ENCODE results near the gene PNPLA7.
A peak's percentile ranks its signal among the peaks of the same experiment; 100 is the strongest.

The PNPLA7 gene

GRCh38 chr9:137494550-137495351 lies 55.5 kb downstream of the PNPLA7 start:
- WGBS (ENCODE audit: insufficient coverage): 96% methylated on average over 46 of the region's 46 CpGs
- peaks cover 0 to 4% (median 2%) of the 10 kb centered on the region in 5 experiments for H3K9me3 ChIP-seq (ENCODE audit: control extremely low read depth in 1 of 5, control insufficient read depth in 4 of 5, insufficient read depth in 2 of 5, low read depth in 1 of 5, low read length in 4 of 5)
- CTCF ChIA-PET: no interaction called here
- no peak for DNase-seq
- no peak overlapping the region for H3K27ac ChIP-seq (ENCODE audit: insufficient read depth in 1 of 2, low read depth in 1 of 2, low read length in 2 of 2, poor library complexity in 1 of 2, severe bottlenecking in 2 of 2)
- POLR2A ChIA-PET: no interaction called here
- H3K4me1 ChIP-seq (ENCODE audit: control extremely low read depth in 1 of 4, control insufficient read depth in 4 of 4, insufficient read depth in 4 of 4, low read length in 3 of 4): peaks cover 0 to 12% (median 2%) of the 10 kb centered on the region in 4 experiments
- H3K27me3 ChIP-seq (replicated peaks in 2 of 5; ENCODE audit: control insufficient read depth in 4 of 5, insufficient read depth in 5 of 5, low read length in 4 of 5): no peaks in the 10 kb centered on the region
- H3K4me3 ChIP-seq (ENCODE audit: control insufficient read depth in 1 of 7, extremely low read depth in 1 of 7, insufficient read depth in 4 of 7, low read depth in 2 of 7, low read length in 6 of 7): no peak overlapping the region
- no peaks in the 10 kb centered on the region for H3K36me3 ChIP-seq (ENCODE audit: control insufficient read depth in 4 of 4, insufficient read depth in 4 of 4, low read length in 3 of 4)

GRCh38 chr9:137494104-137494544 lies 56.1 kb downstream of the PNPLA7 start:
- DNase-seq: no peak
- no peak overlapping the region for H3K4me3 ChIP-seq (ENCODE audit: control insufficient read depth in 1 of 7, extremely low read depth in 1 of 7, insufficient read depth in 4 of 7, low read depth in 2 of 7, low read length in 6 of 7)
- ChIA-PET CTCF (no interaction called here), POLR2A (no interaction called here)
- no peaks in the 10 kb centered on the region for H3K36me3 ChIP-seq (ENCODE audit: control insufficient read depth in 4 of 4, insufficient read depth in 4 of 4, low read length in 3 of 4)
- no peaks in the 10 kb centered on the region for H3K27me3 ChIP-seq (replicated peaks in 2 of 5; ENCODE audit: control insufficient read depth in 4 of 5, insufficient read depth in 5 of 5, low read length in 4 of 5)
- H3K27ac ChIP-seq (ENCODE audit: insufficient read depth in 1 of 2, low read depth in 1 of 2, low read length in 2 of 2, poor library complexity in 1 of 2, severe bottlenecking in 2 of 2): no peak overlapping the region
- WGBS (ENCODE audit: insufficient coverage): 76% methylated on average over 12 of the region's 13 CpGs
- peaks cover 0 to 4% (median 2%) of the 10 kb centered on the region in 5 experiments for H3K9me3 ChIP-seq (ENCODE audit: control extremely low read depth in 1 of 5, control insufficient read depth in 4 of 5, insufficient read depth in 2 of 5, low read depth in 1 of 5, low read length in 4 of 5)
- H3K4me1 ChIP-seq (ENCODE audit: control extremely low read depth in 1 of 4, control insufficient read depth in 4 of 4, insufficient read depth in 4 of 4, low read length in 3 of 4): peaks cover 0 to 12% (median 2%) of the 10 kb centered on the region in 4 experiments

- Histone ChIP-seq H3K4me1 (ENCODE audit: control extremely low read depth in 1 of 4, control insufficient read depth in 4 of 4, insufficient read depth in 4 of 4, low read length in 3 of 4) (peaks cover 0 to 12% (median 3%) of the 10 kb centered on the region in 4 experiments), H3K4me3 (ENCODE audit: control insufficient read depth in 1 of 7, extremely low read depth in 1 of 7, insufficient read depth in 4 of 7, low read depth in 2 of 7, low read length in 6 of 7) (no peak overlapping the region), H3K9me3 (ENCODE audit: control extremely low read depth in 1 of 5, control insufficient read depth in 4 of 5, insufficient read depth in 2 of 5, low read depth in 1 of 5, low read length in 4 of 5) (peaks cover 0 to 4% (median 2%) of the 10 kb centered on the region in 5 experiments), H3K36me3 (ENCODE audit: control insufficient read depth in 4 of 4, insufficient read depth in 4 of 4, low read length in 3 of 4) (no peaks in the 10 kb centered on the region), H3K27ac (ENCODE audit: insufficient read depth in 1 of 2, low read depth in 1 of 2, low read length in 2 of 2, poor library complexity in 1 of 2, severe bottlenecking in 2 of 2) (no peak overlapping the region), H3K27me3 (replicated peaks in 2 of 5; ENCODE audit: control insufficient read depth in 4 of 5, insufficient read depth in 5 of 5, low read length in 4 of 5) (no peaks in the 10 kb centered on the region)
- no peak for DNase-seq
- 99% methylated on average over 16 of the region's 16 CpGs for WGBS (ENCODE audit: insufficient coverage)
- ChIA-PET CTCF (no interaction called here), POLR2A (no interaction called here)
Observed at GRCh38 chr9:137493364-137494103, 56.7 kb downstream of the PNPLA7 start.

- WGBS (ENCODE audit: insufficient coverage): 98% methylated on average over 10 of the region's 20 CpGs
- ChIA-PET CTCF (no interaction called here), POLR2A (no interaction called here)
Observed at GRCh38 chr9:137492464-137493363, 57.5 kb downstream of the PNPLA7 start.

GRCh38 chr9:137491735-137492432 lies 58.3 kb downstream of the PNPLA7 start:
- POLR2A ChIA-PET: no interaction called here

More at GRCh38 chr9:137492464-137493363, 57.5 kb downstream of the PNPLA7 start:
- H3K27me3 ChIP-seq (replicated peaks in 2 of 5; ENCODE audit: control insufficient read depth in 4 of 5, insufficient read depth in 5 of 5, low read length in 4 of 5): no peaks in the 10 kb centered on the region
- DNase-seq: peak; percentile 31 to 51 (median 37)
- H3K4me1 ChIP-seq (ENCODE audit: control extremely low read depth in 1 of 4, control insufficient read depth in 4 of 4, insufficient read depth in 4 of 4, low read length in 3 of 4): peaks cover 0 to 12% (median 3%) of the 10 kb centered on the region in 4 experiments
- no peaks in the 10 kb centered on the region for H3K36me3 ChIP-seq (ENCODE audit: control insufficient read depth in 4 of 4, insufficient read depth in 4 of 4, low read length in 3 of 4)
- H3K4me3 ChIP-seq (ENCODE audit: control insufficient read depth in 1 of 7, extremely low read depth in 1 of 7, insufficient read depth in 4 of 7, low read depth in 2 of 7, low read length in 6 of 7): no peak overlapping the region
- H3K27ac ChIP-seq (ENCODE audit: insufficient read depth in 1 of 2, low read depth in 1 of 2, low read length in 2 of 2, poor library complexity in 1 of 2, severe bottlenecking in 2 of 2): no peak overlapping the region
- peaks cover 0 to 4% (median 2%) of the 10 kb centered on the region in 5 experiments for H3K9me3 ChIP-seq (ENCODE audit: control extremely low read depth in 1 of 5, control insufficient read depth in 4 of 5, insufficient read depth in 2 of 5, low read depth in 1 of 5, low read length in 4 of 5)

GRCh38 chr9:137490532-137491186 lies 59.5 kb downstream of the PNPLA7 start:
- no peak overlapping the region for H3K4me3 ChIP-seq (ENCODE audit: control insufficient read depth in 1 of 7, extremely low read depth in 1 of 7, insufficient read depth in 4 of 7, low read depth in 2 of 7, low read length in 6 of 7)
- H3K9me3 ChIP-seq (ENCODE audit: control extremely low read depth in 1 of 5, control insufficient read depth in 4 of 5, insufficient read depth in 2 of 5, low read depth in 1 of 5, low read length in 4 of 5): peaks cover 0 to 4% (median 2%) of the 10 kb centered on the region in 5 experiments
- no peak overlapping the region for H3K27ac ChIP-seq (ENCODE audit: insufficient read depth in 1 of 2, low read depth in 1 of 2, low read length in 2 of 2, poor library complexity in 1 of 2, severe bottlenecking in 2 of 2)
- no peaks in the 10 kb centered on the region for H3K36me3 ChIP-seq (ENCODE audit: control insufficient read depth in 4 of 4, insufficient read depth in 4 of 4, low read length in 3 of 4)
- peaks cover 0 to 12% (median 3%) of the 10 kb centered on the region in 4 experiments for H3K4me1 ChIP-seq (ENCODE audit: control extremely low read depth in 1 of 4, control insufficient read depth in 4 of 4, insufficient read depth in 4 of 4, low read length in 3 of 4)
- WGBS (ENCODE audit: insufficient coverage): 100% methylated on average over 1 of the region's 9 CpGs
- CTCF ChIA-PET: no interaction called here
- POLR2A ChIA-PET: no interaction called here
- DNase-seq: no peak
- H3K27me3 ChIP-seq (replicated peaks in 2 of 5; ENCODE audit: control insufficient read depth in 4 of 5, insufficient read depth in 5 of 5, low read length in 4 of 5): no peaks in the 10 kb centered on the region

More at GRCh38 chr9:137491735-137492432, 58.3 kb downstream of the PNPLA7 start:
- DNase-seq: no peak
- Histone ChIP-seq H3K4me1 (ENCODE audit: control extremely low read depth in 1 of 4, control insufficient read depth in 4 of 4, insufficient read depth in 4 of 4, low read length in 3 of 4) (peaks cover 0 to 12% (median 3%) of the 10 kb centered on the region in 4 experiments), H3K27me3 (replicated peaks in 2 of 5; ENCODE audit: control insufficient read depth in 4 of 5, insufficient read depth in 5 of 5, low read length in 4 of 5) (no peaks in the 10 kb centered on the region), H3K36me3 (ENCODE audit: control insufficient read depth in 4 of 4, insufficient read depth in 4 of 4, low read length in 3 of 4) (no peaks in the 10 kb centered on the region), H3K4me3 (ENCODE audit: control insufficient read depth in 1 of 7, extremely low read depth in 1 of 7, insufficient read depth in 4 of 7, low read depth in 2 of 7, low read length in 6 of 7) (no peak overlapping the region), H3K27ac (ENCODE audit: insufficient read depth in 1 of 2, low read depth in 1 of 2, low read length in 2 of 2, poor library complexity in 1 of 2, severe bottlenecking in 2 of 2) (peak overlapping the region in 1 of 2 experiments; percentile 41), H3K9me3 (ENCODE audit: control extremely low read depth in 1 of 5, control insufficient read depth in 4 of 5, insufficient read depth in 2 of 5, low read depth in 1 of 5, low read length in 4 of 5) (peaks cover 0 to 4% (median 2%) of the 10 kb centered on the region in 5 experiments)
- CTCF ChIA-PET: no interaction called here
- 100% methylated on average over 10 of the region's 13 CpGs for WGBS (ENCODE audit: insufficient coverage)

Measured in common myeloid progenitor, CD34-positive (primary cell).